Measurements from ENCODE around the gene RGR.

DNA sequence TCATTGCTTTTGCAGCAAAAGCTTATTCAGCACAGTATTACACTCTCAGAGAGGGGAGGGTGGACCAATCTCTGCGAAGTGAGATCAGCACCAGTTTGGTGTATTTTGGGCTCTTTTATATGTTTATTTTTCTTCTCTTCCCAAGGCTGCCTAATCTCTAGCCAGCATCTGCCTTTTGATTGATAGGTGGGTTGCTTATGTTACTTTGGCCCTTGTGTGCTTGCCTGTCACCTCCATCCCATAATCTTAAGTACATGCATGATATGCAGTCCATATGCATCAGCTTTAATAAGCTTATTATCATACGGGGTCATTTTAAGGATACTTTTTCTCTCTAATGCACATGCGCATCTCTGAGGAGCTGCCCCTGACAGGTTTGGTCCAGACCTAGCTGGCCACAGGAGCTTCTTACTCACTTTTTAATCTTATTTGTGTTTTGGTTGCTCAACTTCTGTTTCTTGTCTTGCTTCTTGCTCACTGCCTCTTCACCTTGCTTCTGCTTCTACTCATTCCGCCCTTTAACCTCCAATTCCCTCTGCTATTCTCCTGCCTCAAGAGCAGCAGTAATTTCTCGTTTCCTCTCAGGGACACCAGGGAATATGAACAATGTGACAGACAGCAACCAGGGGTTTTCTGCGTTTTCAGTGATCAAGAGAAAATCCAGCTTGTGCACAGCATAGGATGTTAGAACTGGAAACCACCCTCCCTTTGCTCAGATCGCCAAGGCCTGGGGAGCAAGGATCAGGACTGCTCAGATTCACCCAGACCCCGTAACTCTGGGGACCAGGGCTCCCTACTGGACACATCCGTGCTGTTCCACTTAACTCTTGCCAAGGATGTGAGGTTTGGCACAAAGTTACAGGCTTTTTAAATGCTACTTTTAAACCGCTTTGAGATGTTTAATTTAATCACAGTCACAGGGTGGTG is 10.0 kb downstream of the RGR start:
- TF ChIP-seq, protein P1, sequence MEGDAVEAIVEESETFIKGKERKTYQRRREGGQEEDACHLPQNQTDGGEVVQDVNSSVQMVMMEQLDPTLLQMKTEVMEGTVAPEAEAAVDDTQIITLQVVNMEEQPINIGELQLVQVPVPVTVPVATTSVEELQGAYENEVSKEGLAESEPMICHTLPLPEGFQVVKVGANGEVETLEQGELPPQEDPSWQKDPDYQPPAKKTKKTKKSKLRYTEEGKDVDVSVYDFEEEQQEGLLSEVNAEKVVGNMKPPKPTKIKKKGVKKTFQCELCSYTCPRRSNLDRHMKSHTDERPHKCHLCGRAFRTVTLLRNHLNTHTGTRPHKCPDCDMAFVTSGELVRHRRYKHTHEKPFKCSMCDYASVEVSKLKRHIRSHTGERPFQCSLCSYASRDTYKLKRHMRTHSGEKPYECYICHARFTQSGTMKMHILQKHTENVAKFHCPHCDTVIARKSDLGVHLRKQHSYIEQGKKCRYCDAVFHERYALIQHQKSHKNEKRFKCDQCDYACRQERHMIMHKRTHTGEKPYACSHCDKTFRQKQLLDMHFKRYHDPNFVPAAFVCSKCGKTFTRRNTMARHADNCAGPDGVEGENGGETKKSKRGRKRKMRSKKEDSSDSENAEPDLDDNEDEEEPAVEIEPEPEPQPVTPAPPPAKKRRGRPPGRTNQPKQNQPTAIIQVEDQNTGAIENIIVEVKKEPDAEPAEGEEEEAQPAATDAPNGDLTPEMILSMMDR (IDR thresholded peaks at IDR 0.05) = no peak
- no peak for TF ChIP-seq POLR2A (IDR thresholded peaks at IDR 0.05)

Measured in Peyer's patch (tissue), 4 donors.